Mononuclear cell (primary cell): ENCODE data around the gene ZNF530. TPM values are rescaled to one million over a fixed set of nuclear protein-coding genes. Genes with fewer than 3 reads are reported as not detected.

Experiments
- H3K27me3 ChIP-seq: 2 replicates; pipeline ENCODE4 v1.6.0; 2011; ENCODE audit warnings: low read length, control low read depth; ENCODE audit not compliant: insufficient read depth
- H3K4me1 ChIP-seq: 2 replicates; pipeline ENCODE4 v1.5.1; 2011; ENCODE audit warnings: mild to moderate bottlenecking, low read length, control low read depth; ENCODE audit not compliant: insufficient read depth
- H3K4me3 ChIP-seq: 2 replicates; pipeline ENCODE4 v1.5.1; 2011; ENCODE audit warnings: mild to moderate bottlenecking, low read length, moderate library complexity
- H3K9me3 ChIP-seq: 2 replicates; pipeline ENCODE4 v1.5.1; 2011; ENCODE audit warnings: low read depth, mild to moderate bottlenecking, control low read depth, low read length
- total RNA-seq: library from RNA; depleted of rRNA; stranded (reverse); fragments of >200 nt; gene quantifications from one replicate; pipeline ENCODE4 v1.2.3, GENCODE V29; 2012

The ZNF530 gene
- total RNA-seq, 1 donor, result 2.1 TPM

- H3K4me3 ChIP-seq, result peak within 1 kb of the TSS; percentile 44
- H3K9me3 ChIP-seq, result peaks cover 22% of the 10 kb centered on the region
- peaks cover 22% of the 10 kb centered on the region for H3K4me1 ChIP-seq
- no peaks in the 10 kb centered on the region for H3K27me3 ChIP-seq
Measured at GRCh38 chr19:57583521-57584416, 15.9 kb upstream of the ZNF530 start, which contains the start of gene ZIK1. TSS of gene ZIK1 (plus strand) at chr19:57584145. CDS start at chr19:57584357, 212 bp downstream.

- Histone ChIP-seq H3K4me3 (no peak overlapping the region), H3K9me3 (peaks cover 60% of the 10 kb centered on the region), H3K4me1 (peaks cover 16% of the 10 kb centered on the region), H3K27me3 (no peaks in the 10 kb centered on the region)
Measured at GRCh38 chr19:57587529-57587928, 12.2 kb upstream of the ZNF530 start.

DNA sequence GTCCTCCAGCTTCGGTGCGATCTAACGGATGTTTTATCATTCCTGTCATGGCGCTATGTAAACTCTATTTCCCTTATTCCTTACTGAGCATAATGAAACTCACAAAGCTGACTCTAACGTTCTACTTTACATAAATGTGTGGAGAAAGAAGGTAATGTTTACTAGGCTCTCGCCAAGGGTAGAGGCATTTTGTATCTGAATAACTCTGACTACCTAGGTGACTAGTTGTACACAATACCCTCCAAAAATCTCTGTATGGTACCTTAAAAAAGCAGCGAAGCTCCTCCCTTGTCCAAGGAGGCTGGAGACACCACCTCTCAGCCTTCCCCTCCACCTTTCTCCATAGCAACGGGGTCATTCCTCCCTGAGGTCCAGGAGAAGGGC is 316 bp upstream of the ZNF530 start:
- no peaks in the 10 kb centered on the region for H3K27me3 ChIP-seq
- H3K9me3 ChIP-seq, result peaks cover 14% of the 10 kb centered on the region
- peak overlapping the region; percentile 56 for H3K4me3 ChIP-seq
- H3K4me1 ChIP-seq, result peaks cover 9% of the 10 kb centered on the region

DNA sequence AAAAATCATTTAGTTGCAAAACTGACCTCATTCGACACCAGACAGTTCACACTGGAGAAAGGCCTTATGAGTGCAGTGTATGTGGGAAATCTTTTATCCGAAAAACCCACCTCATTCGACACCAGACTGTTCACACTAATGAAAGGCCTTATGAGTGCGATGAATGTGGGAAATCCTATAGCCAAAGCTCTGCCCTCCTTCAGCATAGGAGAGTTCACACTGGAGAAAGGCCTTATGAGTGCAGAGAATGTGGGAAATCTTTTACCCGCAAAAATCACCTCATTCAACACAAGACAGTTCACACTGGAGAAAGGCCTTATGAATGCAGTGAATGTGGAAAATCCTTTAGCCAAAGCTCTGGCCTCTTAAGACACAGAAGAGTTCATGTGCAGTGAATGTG is 7.2 kb downstream of the ZNF530 start:
- Histone ChIP-seq H3K27me3 (no peaks in the 10 kb centered on the region), H3K4me3 (no peak overlapping the region), H3K9me3 (peaks cover 51% of the 10 kb centered on the region), H3K4me1 (no peaks in the 10 kb centered on the region)

DNA sequence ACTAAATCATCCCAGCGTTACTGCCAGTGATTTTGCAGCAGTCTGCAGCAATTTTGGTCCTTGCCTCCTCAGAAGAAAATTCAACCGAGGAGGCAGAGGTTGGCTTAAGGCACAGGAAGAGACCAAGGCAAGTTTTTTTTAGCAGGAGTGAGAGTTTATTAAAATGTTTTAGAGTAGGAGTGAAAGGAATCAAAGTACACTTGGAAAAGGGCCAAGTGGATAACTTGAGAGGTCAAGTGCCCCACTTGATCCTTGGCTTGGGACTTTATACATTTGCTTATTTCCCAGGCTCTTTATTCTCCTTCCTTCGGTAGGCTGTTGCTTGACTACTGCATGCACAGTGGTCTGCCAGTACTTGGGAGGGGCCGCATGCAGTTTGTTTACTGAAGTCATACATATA is 11.4 kb downstream of the ZNF530 start:
- Histone ChIP-seq H3K9me3 (peaks cover 36% of the 10 kb centered on the region), H3K4me1 (peaks cover 14% of the 10 kb centered on the region), H3K27me3 (no peaks in the 10 kb centered on the region), H3K4me3 (no peak overlapping the region)

DNA sequence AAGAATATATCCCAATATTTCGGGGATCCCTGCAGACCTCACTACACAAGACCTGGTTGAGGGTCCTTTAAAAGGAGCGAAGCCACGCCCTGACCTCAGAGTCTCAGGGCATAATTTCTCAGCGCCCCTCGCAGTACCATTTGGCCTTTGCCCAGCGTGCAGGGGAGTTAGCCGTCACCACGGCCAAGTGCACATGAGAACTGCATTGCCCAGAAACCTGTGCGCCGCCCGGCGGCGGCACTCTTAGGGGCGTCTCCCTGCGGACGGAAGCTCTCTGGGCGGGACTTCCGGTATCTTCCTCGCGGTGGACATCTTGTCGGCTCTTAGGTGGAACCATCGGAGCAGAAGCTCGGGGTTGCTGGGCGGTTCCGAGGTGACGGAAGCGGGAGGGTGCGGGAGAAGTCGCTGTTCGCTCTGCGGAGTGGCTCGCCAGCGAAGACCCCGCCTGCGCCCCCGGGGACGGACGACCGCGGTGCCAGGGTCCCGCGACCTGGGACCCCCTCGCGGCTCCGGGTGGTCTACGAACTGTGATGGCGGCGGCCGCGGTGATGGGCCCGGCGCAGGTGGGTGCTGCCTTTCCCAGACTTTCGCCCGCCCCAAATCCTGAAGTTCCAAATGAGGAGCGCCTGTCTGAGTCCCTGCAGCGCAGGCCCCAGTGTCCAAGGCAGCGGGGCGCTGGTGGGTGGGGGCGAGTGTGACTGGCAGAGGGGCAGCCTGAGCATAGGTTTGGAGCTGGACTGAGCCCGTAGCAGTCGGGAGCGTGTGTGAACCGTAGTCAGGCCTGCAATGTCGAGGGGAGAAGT is 14.5 kb downstream of the ZNF530 start, which contains the start of gene ZNF134:
ZNF134 (plus strand) TSS at position 302 of the 803 bp plus-strand sequence. CDS start 5,227 bp downstream, outside the sequence.
- Histone ChIP-seq H3K4me1 (peaks cover 14% of the 10 kb centered on the region), H3K4me3 (peak within 1 kb of the TSS; percentile 83), H3K27me3 (no peaks in the 10 kb centered on the region), H3K9me3 (peaks cover 42% of the 10 kb centered on the region)

GRCh38 chr19:57615346-57615745 is 15.7 kb downstream of the ZNF530 start:
- H3K4me3 ChIP-seq, result no peak overlapping the region
- H3K9me3 ChIP-seq, result peaks cover 54% of the 10 kb centered on the region

GRCh38 chr19:57620673-57621348 is 21.1 kb downstream of the ZNF530 start:
- Histone ChIP-seq H3K4me3 (no peak overlapping the region), H3K9me3 (peaks cover 100% of the 10 kb centered on the region)

More at GRCh38 chr19:57615346-57615745, 15.7 kb downstream of the ZNF530 start:
- Histone ChIP-seq H3K4me1 (peaks cover 14% of the 10 kb centered on the region), H3K27me3 (no peaks in the 10 kb centered on the region)

DNA sequence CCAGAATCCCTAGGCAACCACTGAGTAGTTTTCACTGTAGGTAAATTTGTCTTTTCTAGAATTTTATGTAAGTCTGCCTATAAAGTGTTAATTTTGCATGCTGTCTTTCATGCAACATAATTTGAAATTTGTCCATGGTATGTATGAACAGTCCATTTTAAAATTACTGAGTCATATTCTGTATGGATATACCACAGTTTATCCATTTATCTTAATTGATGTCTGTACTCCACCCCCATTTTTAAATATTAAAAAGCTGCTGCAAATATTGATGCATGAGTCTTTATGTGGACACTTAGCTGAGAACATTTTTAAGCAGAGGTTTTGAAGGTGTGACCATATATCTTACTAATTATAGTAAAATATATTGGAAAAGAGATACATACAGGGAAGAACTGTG is 23.4 kb downstream of the ZNF530 start:
- H3K4me3 ChIP-seq, result no peak overlapping the region
- no peaks in the 10 kb centered on the region for H3K4me1 ChIP-seq
- H3K9me3 ChIP-seq, result peaks cover 91% of the 10 kb centered on the region
- no peaks in the 10 kb centered on the region for H3K27me3 ChIP-seq

More at GRCh38 chr19:57620673-57621348, 21.1 kb downstream of the ZNF530 start:
- H3K27me3 ChIP-seq, result no peaks in the 10 kb centered on the region
- no peaks in the 10 kb centered on the region for H3K4me1 ChIP-seq

- peak within 1 kb of the TSS; percentile 93 for H3K4me3 ChIP-seq
- no peaks in the 10 kb centered on the region for H3K27me3 ChIP-seq
- H3K9me3 ChIP-seq, result peaks cover 38% of the 10 kb centered on the region
- H3K4me1 ChIP-seq, result peaks cover 20% of the 10 kb centered on the region
Measured at GRCh38 chr19:57632987-57633831, 33.5 kb downstream of the ZNF530 start, which contains the start of gene ZNF211. TSS of gene ZNF211 (plus strand) at chr19:57633168. CDS start at chr19:57633347, 179 bp downstream.

DNA sequence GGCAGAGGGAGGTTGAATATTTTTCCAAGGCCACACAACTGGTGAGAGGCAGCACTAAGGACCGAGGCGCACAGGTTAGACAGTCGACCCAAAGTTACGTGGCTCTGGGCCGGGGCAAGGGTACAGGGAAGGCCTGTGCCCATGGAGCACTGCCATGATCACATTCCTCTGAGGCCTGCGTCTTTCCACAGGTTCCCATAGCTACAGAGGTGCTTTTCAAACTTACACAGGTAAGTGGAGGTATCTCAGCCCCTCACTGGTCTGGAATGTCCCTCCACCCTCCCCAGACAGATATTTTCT is 34.1 kb downstream of the ZNF530 start:
- Histone ChIP-seq H3K9me3 (peaks cover 38% of the 10 kb centered on the region), H3K4me1 (peaks cover 20% of the 10 kb centered on the region), H3K27me3 (no peaks in the 10 kb centered on the region), H3K4me3 (peak overlapping the region; percentile 93)

GRCh38 chr19:57637379-57637778 is 37.7 kb downstream of the ZNF530 start:
- Histone ChIP-seq H3K4me1 (peaks cover 20% of the 10 kb centered on the region), H3K4me3 (no peak overlapping the region), H3K27me3 (no peaks in the 10 kb centered on the region), H3K9me3 (peaks cover 70% of the 10 kb centered on the region)

- Histone ChIP-seq H3K9me3 (peaks cover 75% of the 10 kb centered on the region), H3K4me1 (no peaks in the 10 kb centered on the region), H3K27me3 (no peaks in the 10 kb centered on the region), H3K4me3 (no peak overlapping the region)
Measured at GRCh38 chr19:57641715-57642234, 42.1 kb downstream of the ZNF530 start.
